Effector memory CD4-positive, alpha-beta T cell (primary cell): ENCODE data around the gene AOX1.

Source experiments
- DNase-seq, 3 donors: peaks; one replicate each; pipeline ENCODE4 v3.0.0-alpha.2; 2020
- H3K27ac ChIP-seq: 2 replicates; pipeline ENCODE4 v1.7.0; 2013; ENCODE audit warnings: mild to moderate bottlenecking, low read length, moderate library complexity; ENCODE audit not compliant: insufficient read depth, poor library complexity, severe bottlenecking
- H3K27me3 ChIP-seq: replicated peaks from 2 replicates; pipeline ENCODE4 v1.7.0; 2013; ENCODE audit warnings: mild to moderate bottlenecking, low read length; ENCODE audit not compliant: insufficient read depth, control insufficient read depth, poor library complexity, severe bottlenecking
- H3K36me3 ChIP-seq: 2 replicates; pipeline ENCODE4 v1.7.0; 2013; ENCODE audit warnings: mild to moderate bottlenecking, low read length, moderate library complexity; ENCODE audit not compliant: control insufficient read depth, insufficient read depth
- H3K4me1 ChIP-seq: 2 replicates; pipeline ENCODE4 v1.7.0; 2013; ENCODE audit warnings: low read length, mild to moderate bottlenecking; ENCODE audit not compliant: control insufficient read depth, insufficient read depth, poor library complexity, severe bottlenecking
- H3K4me3 ChIP-seq: 2 replicates; pipeline ENCODE4 v1.7.0; 2013; ENCODE audit warnings: low read length, low read depth, mild to moderate bottlenecking; ENCODE audit not compliant: insufficient read depth, poor library complexity, severe bottlenecking
- H3K9me3 ChIP-seq: 2 replicates; pipeline ENCODE4 v1.7.0; 2013; ENCODE audit warnings: mild to moderate bottlenecking, low read length, moderate library complexity; ENCODE audit not compliant: control insufficient read depth

The AOX1 gene

DNA sequence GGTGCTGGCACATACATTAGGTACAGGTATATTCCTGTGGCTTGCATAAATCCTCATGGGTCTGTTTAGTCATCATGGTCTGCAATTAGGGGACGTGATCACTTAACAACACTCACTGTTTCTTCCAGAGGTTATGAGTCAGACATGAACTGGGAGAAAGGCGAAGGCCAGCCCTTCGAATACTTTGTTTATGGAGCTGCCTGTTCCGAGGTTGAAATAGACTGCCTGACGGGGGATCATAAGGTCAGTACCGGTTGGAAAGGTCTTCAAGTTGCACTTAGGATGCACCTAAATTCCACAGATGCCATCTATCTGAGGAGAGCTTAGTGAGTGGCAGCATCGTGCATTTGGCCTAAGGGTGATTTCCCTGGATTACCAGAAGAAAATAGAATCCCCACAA lies 76.9 kb downstream of the AOX1 start:
- H3K36me3 ChIP-seq = no peaks in the 10 kb centered on the region
- no peaks in the 10 kb centered on the region for H3K9me3 ChIP-seq
- H3K4me1 ChIP-seq = no peaks in the 10 kb centered on the region
- H3K27me3 ChIP-seq = no peaks in the 10 kb centered on the region
- H3K27ac ChIP-seq = no peak overlapping the region
- no peak overlapping the region for H3K4me3 ChIP-seq
- no peak for DNase-seq

DNA sequence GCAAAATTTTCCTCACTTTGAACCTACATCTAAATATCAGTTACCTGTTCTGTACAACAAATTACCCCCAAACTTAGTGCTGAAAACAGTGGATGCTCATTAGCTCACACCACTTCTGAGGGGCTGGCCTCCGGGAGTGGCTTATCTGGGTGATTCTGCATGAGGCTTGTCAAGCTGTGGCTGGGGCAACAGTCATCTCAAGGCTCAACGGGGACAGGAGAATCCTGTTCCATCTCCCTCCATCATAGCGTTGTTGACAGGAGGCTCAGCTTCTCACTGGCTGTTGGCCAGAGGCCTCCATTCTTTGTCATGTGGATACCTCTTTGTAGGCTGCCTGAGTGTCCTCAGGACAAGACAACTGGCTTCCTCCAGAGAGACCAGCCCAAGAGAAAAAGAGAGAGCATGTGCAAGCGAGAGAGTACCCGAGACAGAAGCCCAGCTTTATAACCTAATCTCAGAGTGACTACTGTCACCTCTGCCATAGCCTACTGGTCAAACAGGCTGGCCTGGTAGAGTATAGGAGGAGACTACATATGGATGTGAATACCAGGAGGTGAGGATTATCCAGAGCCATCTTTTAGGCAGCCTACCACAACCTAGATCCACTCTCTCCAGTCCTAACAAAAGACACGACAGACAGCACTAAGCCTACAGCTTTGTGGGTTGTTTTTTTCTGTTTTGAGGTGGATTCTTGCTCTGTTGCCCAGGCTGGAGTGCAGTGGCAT lies 79.1 kb downstream of the AOX1 start:
- H3K36me3 ChIP-seq = no peaks in the 10 kb centered on the region
- no peaks in the 10 kb centered on the region for H3K9me3 ChIP-seq
- H3K27ac ChIP-seq = no peak overlapping the region
- no peaks in the 10 kb centered on the region for H3K4me1 ChIP-seq
- DNase-seq = no peak
- no peak overlapping the region for H3K4me3 ChIP-seq
- no peaks in the 10 kb centered on the region for H3K27me3 ChIP-seq

DNA sequence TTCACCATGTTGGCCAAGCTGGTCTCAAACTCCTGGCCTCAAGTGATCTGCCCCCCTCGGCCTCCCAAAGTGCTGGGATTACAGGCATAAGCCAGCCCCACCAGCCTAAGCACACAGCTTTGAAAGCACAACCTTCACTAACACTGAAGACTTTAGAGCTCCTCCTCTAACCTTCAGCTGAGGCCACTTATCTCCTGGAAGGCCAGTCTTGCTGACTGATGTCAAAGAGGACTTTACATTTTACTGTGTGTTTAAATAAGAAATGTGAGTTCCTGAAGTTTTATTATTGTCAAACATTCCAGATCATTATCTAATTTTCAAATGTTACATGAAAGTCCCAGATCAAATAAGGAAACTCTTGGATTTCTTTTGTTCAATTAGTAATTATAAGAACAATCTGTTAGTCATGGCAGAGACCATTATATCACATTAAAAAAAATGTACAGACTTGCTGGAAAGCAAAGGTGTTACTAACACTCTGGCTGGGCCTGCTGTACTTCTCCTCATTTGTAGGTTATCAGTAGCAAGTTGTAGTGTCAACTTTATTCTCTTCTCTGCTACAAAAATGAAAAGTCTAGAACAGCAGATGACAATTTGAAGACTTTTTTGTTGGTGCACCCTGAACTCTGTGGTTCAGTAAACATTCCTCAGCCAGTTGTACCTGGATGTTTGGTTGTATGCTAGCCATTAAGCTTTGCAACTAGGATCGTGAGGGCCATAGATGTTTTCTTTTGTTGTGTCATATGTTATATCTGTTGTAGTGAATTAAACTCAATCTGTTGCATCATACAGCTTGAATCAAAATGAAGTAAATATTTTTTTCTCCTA lies 80.0 kb downstream of the AOX1 start:
- Histone ChIP-seq H3K4me1 (no peaks in the 10 kb centered on the region), H3K4me3 (no peak overlapping the region), H3K9me3 (no peaks in the 10 kb centered on the region), H3K36me3 (no peaks in the 10 kb centered on the region), H3K27ac (no peak overlapping the region), H3K27me3 (no peaks in the 10 kb centered on the region)
- DNase-seq = no peak

DNA sequence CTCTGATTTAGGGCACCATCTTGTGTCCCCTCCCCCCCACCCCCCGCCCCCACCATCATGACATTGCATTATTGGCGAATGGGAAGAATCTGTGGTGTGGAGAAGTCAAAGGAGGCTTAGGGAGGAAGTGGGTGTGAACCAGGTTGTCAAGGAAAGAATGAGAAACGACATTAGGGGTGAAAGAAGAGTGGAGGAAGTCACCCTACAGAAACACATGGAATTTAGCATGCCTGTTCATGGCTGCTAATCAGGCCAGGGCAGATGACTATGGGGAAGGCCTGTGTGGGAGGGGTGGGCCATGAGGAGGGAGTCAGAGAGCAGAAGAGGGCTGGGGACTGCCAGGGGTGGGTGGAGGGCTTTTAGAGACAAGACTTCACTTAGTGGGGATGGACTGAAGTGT lies 81.6 kb downstream of the AOX1 start:
- no peaks in the 10 kb centered on the region for H3K4me1 ChIP-seq
- H3K36me3 ChIP-seq = no peaks in the 10 kb centered on the region
- no peaks in the 10 kb centered on the region for H3K9me3 ChIP-seq
- no peak overlapping the region for H3K27ac ChIP-seq
- no peak overlapping the region for H3K4me3 ChIP-seq
- DNase-seq = no peak
- H3K27me3 ChIP-seq = no peaks in the 10 kb centered on the region

DNA sequence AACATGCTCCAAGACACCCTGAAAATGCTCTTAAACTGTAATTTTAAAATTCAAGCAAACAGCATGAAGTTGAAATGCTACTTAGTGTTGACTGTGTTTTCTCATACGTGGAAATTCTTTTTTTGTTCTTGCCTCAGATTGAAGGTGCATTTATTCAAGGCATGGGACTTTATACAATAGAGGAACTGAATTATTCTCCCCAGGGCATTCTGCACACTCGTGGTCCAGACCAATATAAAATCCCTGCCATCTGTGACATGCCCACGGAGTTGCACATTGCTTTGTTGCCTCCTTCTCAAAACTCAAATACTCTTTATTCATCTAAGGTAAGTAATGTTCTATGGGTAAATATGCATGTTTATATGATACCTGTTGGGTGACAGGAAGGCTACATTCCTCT lies 82.7 kb downstream of the AOX1 start:
- Histone ChIP-seq H3K4me3 (no peak overlapping the region), H3K27me3 (no peaks in the 10 kb centered on the region), H3K36me3 (no peaks in the 10 kb centered on the region), H3K9me3 (no peaks in the 10 kb centered on the region), H3K4me1 (no peaks in the 10 kb centered on the region), H3K27ac (no peak overlapping the region)
- no peak for DNase-seq

DNA sequence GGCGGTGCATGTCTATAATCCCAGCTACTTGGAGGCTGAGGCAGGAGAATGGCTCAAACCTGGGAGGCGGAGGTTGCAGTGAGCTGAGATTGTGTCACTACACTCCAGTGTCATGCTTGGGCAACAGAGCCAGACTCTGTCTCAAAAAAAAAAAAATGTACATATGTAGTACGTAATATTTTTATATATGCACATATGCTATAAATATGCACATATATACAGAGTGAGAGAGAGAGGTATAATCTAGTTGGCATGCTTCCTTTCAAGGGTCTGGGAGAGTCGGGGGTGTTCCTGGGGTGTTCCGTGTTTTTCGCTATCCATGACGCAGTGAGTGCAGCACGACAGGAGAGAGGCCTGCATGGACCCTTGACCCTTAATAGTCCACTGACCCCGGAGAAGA lies 83.5 kb downstream of the AOX1 start:
- Histone ChIP-seq H3K27ac (no peak overlapping the region), H3K36me3 (no peaks in the 10 kb centered on the region), H3K9me3 (no peaks in the 10 kb centered on the region), H3K27me3 (no peaks in the 10 kb centered on the region), H3K4me1 (no peaks in the 10 kb centered on the region), H3K4me3 (no peak overlapping the region)
- DNase-seq = no peak

DNA sequence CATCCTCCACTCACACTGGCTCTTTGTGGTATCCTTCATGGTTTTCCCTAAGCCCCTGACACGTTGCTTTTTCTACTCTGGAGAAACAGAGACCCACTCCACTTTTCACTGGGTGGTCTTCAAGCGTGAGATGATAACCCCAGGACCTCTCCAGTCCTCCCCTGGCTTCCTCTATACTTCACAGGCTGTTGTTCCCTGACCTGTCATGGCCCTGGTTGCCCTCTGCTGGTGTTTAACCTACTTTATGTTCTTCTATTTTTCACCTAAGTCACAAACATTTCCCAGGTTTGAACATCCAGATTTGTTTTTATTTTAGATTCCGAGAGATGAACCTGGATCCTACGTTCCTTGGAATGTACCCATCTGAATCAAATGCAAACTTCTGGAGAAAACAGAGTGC lies 84.5 kb downstream of the AOX1 start:
- Histone ChIP-seq H3K4me3 (no peak overlapping the region), H3K4me1 (no peaks in the 10 kb centered on the region), H3K27ac (no peak overlapping the region), H3K9me3 (no peaks in the 10 kb centered on the region), H3K27me3 (no peaks in the 10 kb centered on the region), H3K36me3 (no peaks in the 10 kb centered on the region)
- DNase-seq = no peak

DNA sequence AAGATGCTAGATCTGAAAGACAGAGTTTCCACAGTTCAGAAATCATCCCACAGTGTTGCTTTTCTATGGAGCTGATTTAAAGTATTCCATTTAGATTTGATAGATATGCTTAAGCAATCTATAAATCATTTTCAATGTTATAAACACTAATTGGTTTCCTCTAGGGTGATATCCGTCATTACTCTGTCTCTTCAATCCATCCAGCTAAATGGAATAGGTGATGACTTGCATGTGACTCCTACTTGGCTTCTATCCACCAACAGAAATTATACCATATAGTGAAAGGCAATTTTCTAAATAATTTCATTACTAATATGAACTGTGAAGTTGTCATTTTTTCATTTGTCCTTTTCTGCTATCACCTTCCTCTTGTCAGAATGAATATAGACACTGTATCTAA lies 84.9 kb downstream of the AOX1 start:
- H3K4me1 ChIP-seq = no peaks in the 10 kb centered on the region
- H3K9me3 ChIP-seq = no peaks in the 10 kb centered on the region
- no peaks in the 10 kb centered on the region for H3K27me3 ChIP-seq
- H3K36me3 ChIP-seq = no peaks in the 10 kb centered on the region
- H3K4me3 ChIP-seq = no peak overlapping the region
- no peak for DNase-seq
- no peak overlapping the region for H3K27ac ChIP-seq

DNA sequence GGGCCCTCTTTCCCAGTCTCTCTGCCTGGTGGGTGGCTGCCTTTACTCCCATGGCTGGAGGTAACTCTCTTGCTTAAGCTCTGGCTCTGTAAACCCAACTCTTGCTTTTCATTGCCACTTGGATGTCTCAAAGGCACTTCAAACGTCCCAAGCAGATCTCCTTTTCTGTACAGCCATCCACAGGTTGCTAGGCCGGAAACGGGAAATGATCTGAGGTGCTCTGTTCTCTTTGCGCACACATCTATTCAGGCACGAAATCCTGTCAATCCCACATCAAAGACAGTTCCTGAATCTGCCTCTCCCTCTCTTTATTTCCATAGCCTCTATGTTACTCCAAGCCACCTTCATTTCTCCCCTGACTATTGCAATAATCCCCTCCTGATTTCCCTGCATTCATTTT lies 87.4 kb downstream of the AOX1 start:
- no peaks in the 10 kb centered on the region for H3K36me3 ChIP-seq
- H3K9me3 ChIP-seq = no peaks in the 10 kb centered on the region
- no peaks in the 10 kb centered on the region for H3K4me1 ChIP-seq
- H3K27ac ChIP-seq = no peak overlapping the region
- no peak overlapping the region for H3K4me3 ChIP-seq
- no peak for DNase-seq
- H3K27me3 ChIP-seq = no peaks in the 10 kb centered on the region

DNA sequence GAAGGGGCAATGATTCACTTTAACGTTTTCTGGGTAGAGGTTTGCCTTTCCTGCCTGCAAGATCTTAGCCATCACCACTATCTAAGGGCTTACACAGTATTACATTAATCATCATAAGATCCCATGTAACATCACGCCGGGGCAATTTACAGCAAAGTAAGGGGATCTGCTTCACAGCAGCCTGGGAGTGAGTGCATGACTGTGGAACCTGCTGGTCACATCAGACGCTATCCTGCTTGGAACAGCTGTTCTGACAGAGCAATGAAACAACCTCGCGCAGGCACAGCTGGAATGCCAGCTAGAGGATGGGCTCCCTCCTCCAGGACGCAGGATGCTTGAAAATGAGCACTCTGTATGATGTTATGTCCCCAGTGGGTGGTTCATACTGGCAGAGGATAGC lies 89.0 kb downstream of the AOX1 start:
- H3K27ac ChIP-seq = no peak overlapping the region
- no peak for DNase-seq
- H3K4me1 ChIP-seq = no peaks in the 10 kb centered on the region
- no peaks in the 10 kb centered on the region for H3K9me3 ChIP-seq
- H3K27me3 ChIP-seq = no peaks in the 10 kb centered on the region
- no peak overlapping the region for H3K4me3 ChIP-seq
- no peaks in the 10 kb centered on the region for H3K36me3 ChIP-seq
